NT2/D1 (cell line): ENCODE data around the gene TPSB2.

Source experiments
- DNase-seq: peaks from one replicate; pipeline ENCODE4 v3.0.0-alpha.2; 2011; ENCODE audit warnings: low read depth, low spot score
- H3K27me3 ChIP-seq: 2 replicates; pipeline ENCODE4 v1.6.0; 2011; ENCODE audit warnings: mild to moderate bottlenecking; ENCODE audit not compliant: insufficient read length, insufficient read depth
- H3K36me3 ChIP-seq: 2 replicates; pipeline ENCODE4 v1.6.1; 2011; ENCODE audit warnings: mild to moderate bottlenecking, low read length, mixed read lengths; ENCODE audit not compliant: insufficient read depth, insufficient read length
- H3K4me1 ChIP-seq: 2 replicates; pipeline ENCODE4 v1.5.1; 2011; ENCODE audit not compliant: insufficient read depth, insufficient read length
- H3K4me3 ChIP-seq: 2 replicates; pipeline ENCODE4 v1.5.1; 2011; ENCODE audit warnings: low read depth; ENCODE audit not compliant: insufficient read length
- H3K9ac ChIP-seq: 2 replicates; pipeline ENCODE4 v1.6.0; 2011; ENCODE audit warnings: low read depth; ENCODE audit not compliant: insufficient read length
- H3K9me3 ChIP-seq: 2 replicates; pipeline ENCODE4 v1.5.1; 2011; ENCODE audit warnings: mild to moderate bottlenecking, low read length; ENCODE audit not compliant: insufficient read depth
- SUZ12 ChIP-seq: IDR thresholded peaks from 2 replicates; pipeline ENCODE4 v1.6.1; 2011; ENCODE audit not compliant: insufficient read length, insufficient read depth; ENCODE audit errors: extremely low read depth
- YY1 ChIP-seq: IDR thresholded peaks from 2 replicates; pipeline ENCODE4 v1.6.1; 2011; ENCODE audit not compliant: insufficient read length, insufficient read depth
- ZNF274 ChIP-seq: IDR thresholded peaks from 2 replicates; pipeline ENCODE4 v1.6.1; 2011; ENCODE audit warnings: mild to moderate bottlenecking, low read depth, low read length

Gene TPSB2

DNA sequence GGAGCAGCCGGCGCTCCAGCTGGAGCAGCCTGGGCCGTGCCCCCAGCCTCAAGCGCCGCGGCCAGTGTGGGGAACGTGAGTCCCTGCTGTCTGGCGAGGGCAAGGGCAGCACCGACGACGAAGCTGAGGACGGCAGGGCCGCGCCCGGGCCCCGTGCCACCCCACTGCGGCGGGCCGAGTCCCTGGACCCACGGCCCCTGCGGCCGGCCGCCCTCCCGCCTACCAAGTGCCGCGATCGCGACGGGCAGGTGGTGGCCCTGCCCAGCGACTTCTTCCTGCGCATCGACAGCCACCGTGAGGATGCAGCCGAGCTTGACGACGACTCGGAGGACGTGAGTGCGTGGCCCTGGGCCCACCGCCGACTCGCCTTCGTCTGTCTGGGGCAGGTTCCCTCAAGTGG, 20.9 kb downstream of the TPSB2 start:
- H3K36me3 ChIP-seq: peaks cover 87% of the 10 kb centered on the region
- H3K9ac ChIP-seq: no peak overlapping the region
- H3K9me3 ChIP-seq: no peaks in the 10 kb centered on the region

DNA sequence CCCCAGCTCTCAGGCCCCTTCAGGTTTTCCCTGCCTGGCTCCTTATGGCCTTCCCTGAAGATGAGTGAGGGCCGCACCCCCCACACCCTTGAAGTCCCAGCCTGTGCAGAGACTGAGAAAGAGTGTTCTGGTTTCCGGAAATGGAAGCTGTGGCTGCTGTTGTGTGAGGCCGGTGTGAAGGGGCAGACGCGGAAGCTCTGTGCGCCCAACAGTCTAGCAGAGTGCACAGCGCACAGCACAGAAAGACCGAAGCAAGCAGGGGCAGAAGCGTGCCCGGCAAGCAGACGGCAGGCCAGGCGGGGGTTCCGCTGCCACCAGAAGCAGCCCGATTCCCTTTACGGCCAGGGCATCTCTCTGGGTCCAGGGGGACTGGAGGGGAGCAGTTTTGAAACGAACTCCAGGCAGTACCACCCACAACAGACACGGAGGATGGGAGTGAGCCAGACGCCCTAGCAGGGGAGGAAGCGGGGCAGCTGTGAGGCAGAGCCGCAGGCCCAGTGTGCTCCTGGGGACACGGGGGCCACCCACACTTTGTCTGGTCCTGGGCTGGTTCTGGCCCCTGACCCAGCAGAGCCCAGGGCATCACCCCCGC, 21.6 kb downstream of the TPSB2 start:
- Histone ChIP-seq H3K27me3 (no peaks in the 10 kb centered on the region), H3K36me3 (peaks cover 90% of the 10 kb centered on the region), H3K4me1 (peaks cover 1% of the 10 kb centered on the region), H3K4me3 (no peak overlapping the region), H3K9ac (no peak overlapping the region), H3K9me3 (no peaks in the 10 kb centered on the region)
- no peak for TF ChIP-seq YY1
- no peak for DNase-seq

More for the DNA sequence above, 20.9 kb downstream of the TPSB2 start:
- no peak for DNase-seq
- Histone ChIP-seq H3K27me3 (no peaks in the 10 kb centered on the region), H3K4me3 (no peak overlapping the region), H3K4me1 (peaks cover 1% of the 10 kb centered on the region)
- TF ChIP-seq YY1 (no peak), ZNF274 (no peak), SUZ12 (no peak)

DNA sequence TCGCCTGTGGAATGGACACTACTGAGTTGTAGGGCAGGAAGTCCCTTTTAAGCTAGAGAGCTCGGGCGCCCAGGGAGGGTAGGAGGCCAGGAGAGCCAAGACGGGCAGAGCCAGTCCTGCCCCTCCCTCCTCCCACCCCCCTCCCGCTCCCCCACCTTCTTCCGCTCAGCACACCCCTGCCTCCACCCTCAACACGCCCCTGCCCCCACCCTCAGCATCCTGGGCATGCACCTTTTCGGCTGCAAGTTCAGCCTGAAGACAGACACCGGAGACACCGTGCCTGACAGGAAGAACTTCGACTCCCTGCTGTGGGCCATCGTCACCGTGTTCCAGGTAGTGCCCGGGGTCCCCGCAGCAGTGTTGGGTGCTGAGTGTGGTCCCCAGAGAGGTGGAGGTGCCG, 23.2 kb downstream of the TPSB2 start:
- TF ChIP-seq SUZ12: no peak
- no peak for TF ChIP-seq ZNF274
- no peak for TF ChIP-seq YY1
- no peak overlapping the region for H3K4me3 ChIP-seq
- H3K27me3 ChIP-seq: no peaks in the 10 kb centered on the region
- DNase-seq: no peak
- H3K4me1 ChIP-seq: peaks cover 1% of the 10 kb centered on the region
- H3K9me3 ChIP-seq: no peaks in the 10 kb centered on the region
- H3K9ac ChIP-seq: no peak overlapping the region
- peaks cover 88% of the 10 kb centered on the region for H3K36me3 ChIP-seq

DNA sequence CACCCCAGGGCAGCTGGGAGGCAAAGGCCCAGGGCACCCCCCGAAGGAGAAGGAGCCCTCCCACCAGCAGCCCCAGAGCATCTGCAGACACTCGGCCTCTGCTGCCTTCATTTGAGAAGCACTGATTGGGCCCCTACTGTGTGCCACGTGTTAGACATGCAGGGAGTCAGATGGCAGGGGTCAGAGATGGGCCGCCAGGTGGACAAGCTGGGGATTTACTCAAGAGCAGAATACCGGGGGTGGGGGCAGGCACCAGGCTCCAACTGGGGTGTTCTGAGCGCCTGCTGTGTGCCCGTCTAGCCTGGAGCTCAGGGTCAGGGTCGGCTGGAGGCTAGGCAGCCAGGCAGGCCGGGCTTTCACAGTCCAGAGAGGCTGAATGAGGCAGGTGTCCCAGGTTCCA, 23.7 kb downstream of the TPSB2 start:
- no peak for TF ChIP-seq YY1
- no peak for TF ChIP-seq SUZ12
- TF ChIP-seq ZNF274: no peak
- peaks cover 1% of the 10 kb centered on the region for H3K4me1 ChIP-seq
- DNase-seq: no peak
- no peak overlapping the region for H3K4me3 ChIP-seq
- H3K9me3 ChIP-seq: no peaks in the 10 kb centered on the region
- peaks cover 88% of the 10 kb centered on the region for H3K36me3 ChIP-seq
- H3K27me3 ChIP-seq: no peaks in the 10 kb centered on the region
- no peak overlapping the region for H3K9ac ChIP-seq

DNA sequence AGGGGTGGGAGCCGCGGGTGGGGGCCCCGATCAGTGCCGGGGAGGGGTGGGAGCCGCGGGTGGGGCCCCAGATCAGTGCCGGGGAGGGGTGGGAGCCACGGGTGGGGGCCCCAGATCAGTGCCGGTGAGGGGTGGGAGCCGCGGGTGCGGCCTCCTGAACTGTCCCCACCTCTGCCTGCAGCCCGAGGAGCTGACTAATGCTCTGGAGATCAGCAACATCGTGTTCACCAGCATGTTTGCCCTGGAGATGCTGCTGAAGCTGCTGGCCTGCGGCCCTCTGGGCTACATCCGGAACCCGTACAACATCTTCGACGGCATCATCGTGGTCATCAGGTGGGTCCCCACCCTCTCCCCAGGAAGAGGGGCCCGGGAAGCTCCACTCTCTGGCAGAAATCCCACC, 25.1 kb downstream of the TPSB2 start:
- peaks cover 1% of the 10 kb centered on the region for H3K4me1 ChIP-seq
- no peak overlapping the region for H3K4me3 ChIP-seq
- H3K27me3 ChIP-seq: no peaks in the 10 kb centered on the region
- H3K36me3 ChIP-seq: peaks cover 88% of the 10 kb centered on the region
- H3K9me3 ChIP-seq: no peaks in the 10 kb centered on the region
- DNase-seq: no peak
- H3K9ac ChIP-seq: no peak overlapping the region
- no peak for TF ChIP-seq SUZ12
- TF ChIP-seq ZNF274: no peak
- no peak for TF ChIP-seq YY1

DNA sequence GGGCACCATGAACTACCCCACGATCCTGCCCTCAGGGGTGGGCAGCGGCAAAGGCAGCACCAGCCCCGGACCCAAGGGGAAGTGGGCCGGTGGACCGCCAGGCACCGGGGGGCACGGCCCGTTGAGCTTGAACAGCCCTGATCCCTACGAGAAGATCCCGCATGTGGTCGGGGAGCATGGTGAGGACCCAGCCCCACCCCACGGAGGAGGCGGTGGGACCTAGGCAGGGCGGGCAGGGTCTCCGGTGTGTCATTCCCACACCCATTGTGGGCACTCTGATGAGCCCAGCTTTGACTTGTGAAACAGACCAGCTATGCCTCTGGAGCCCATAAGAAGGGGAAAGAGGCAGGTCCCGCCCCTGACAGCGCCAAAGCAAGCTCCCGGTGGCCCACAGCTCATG, 27.7 kb downstream of the TPSB2 start:
- peaks cover 1% of the 10 kb centered on the region for H3K4me1 ChIP-seq
- H3K27me3 ChIP-seq: no peaks in the 10 kb centered on the region
- DNase-seq: no peak
- no peak for TF ChIP-seq ZNF274
- no peak for TF ChIP-seq YY1
- TF ChIP-seq SUZ12: no peak
- peaks cover 66% of the 10 kb centered on the region for H3K36me3 ChIP-seq
- no peak overlapping the region for H3K9ac ChIP-seq
- H3K4me3 ChIP-seq: no peak overlapping the region
- H3K9me3 ChIP-seq: no peaks in the 10 kb centered on the region

DNA sequence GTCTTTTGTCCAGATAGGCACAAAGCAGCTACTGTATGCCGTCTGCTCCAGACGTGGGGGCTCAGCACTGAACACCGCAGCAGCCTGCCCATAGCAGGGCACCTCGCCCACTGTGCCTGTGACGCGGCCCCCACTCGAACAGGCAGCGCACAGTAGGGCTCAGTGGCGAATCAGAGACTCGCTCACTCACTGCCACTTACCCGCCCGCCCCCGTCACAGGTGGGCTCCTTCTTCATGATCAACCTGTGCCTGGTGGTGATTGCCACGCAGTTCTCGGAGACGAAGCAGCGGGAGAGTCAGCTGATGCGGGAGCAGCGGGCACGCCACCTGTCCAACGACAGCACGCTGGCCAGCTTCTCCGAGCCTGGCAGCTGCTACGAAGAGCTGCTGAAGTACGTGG, 28.5 kb downstream of the TPSB2 start:
- TF ChIP-seq ZNF274: no peak
- TF ChIP-seq YY1: no peak
- Histone ChIP-seq H3K4me1 (peaks cover 1% of the 10 kb centered on the region), H3K36me3 (peaks cover 60% of the 10 kb centered on the region), H3K9me3 (no peaks in the 10 kb centered on the region), H3K9ac (no peak overlapping the region), H3K27me3 (no peaks in the 10 kb centered on the region), H3K4me3 (no peak overlapping the region)
- no peak for DNase-seq

DNA sequence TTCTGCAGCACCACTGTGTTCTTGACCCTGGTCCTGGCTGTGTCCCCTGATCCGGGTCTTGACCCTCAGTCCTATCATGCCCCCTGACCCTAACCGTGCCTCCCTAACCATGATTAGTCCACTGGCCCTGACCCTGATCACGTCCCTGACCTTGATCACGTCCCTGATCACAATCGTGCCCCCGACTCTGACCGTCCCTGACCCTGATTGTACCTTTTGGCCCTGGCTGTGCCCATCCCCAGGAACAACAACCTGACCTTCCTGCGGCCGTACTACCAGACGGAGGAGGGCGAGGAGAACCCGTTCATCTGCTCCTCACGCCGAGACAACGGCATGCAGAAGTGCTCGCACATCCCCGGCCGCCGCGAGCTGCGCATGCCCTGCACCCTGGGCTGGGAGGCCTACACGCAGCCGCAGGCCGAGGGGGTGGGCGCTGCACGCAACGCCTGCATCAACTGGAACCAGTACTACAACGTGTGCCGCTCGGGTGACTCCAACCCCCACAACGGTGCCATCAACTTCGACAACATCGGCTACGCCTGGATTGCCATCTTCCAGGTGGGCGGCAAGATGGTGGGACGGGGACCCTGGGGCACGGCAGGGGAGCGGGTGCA, 29.9 kb downstream of the TPSB2 start:
- Histone ChIP-seq H3K36me3 (peaks cover 51% of the 10 kb centered on the region), H3K27me3 (no peaks in the 10 kb centered on the region), H3K9me3 (no peaks in the 10 kb centered on the region), H3K4me1 (no peaks in the 10 kb centered on the region), H3K9ac (no peak overlapping the region), H3K4me3 (no peak overlapping the region)
- TF ChIP-seq ZNF274 (no peak), YY1 (no peak), SUZ12 (no peak)
- no peak for DNase-seq
